NOMO-1 treated with DMSO at 0.1 percent for 48 hours (cell line): ENCODE measurements around the gene TRPM8.

ENCODE experiments used
- DNase-seq: peaks from one replicate; lab custom pipeline; 2025; ENCODE audit not compliant: unreplicated experiment; lab: John Stamatoyannopoulos, UW

Gene TRPM8

GRCh38 chr2:233999182-233999581 is 82.0 kb downstream of the TRPM8 start:
- DNase-seq: no peak

- DNase-seq: no peak
Observed at GRCh38 chr2:234001380-234002160, 84.4 kb downstream of the TRPM8 start.

- no peak for DNase-seq
Observed at GRCh38 chr2:234002281-234002680, 85.1 kb downstream of the TRPM8 start.

GRCh38 chr2:234003972-234004617 is 86.9 kb downstream of the TRPM8 start:
- DNase-seq: peak; percentile 60

- no peak for DNase-seq
Observed at GRCh38 chr2:234005126-234005525, 88.0 kb downstream of the TRPM8 start.

GRCh38 chr2:234006501-234006900 is 89.3 kb downstream of the TRPM8 start:
- no peak for DNase-seq

- DNase-seq: no peak
Observed at GRCh38 chr2:234014427-234014826, 97.3 kb downstream of the TRPM8 start.

- no peak for DNase-seq
Observed at GRCh38 chr2:234015861-234016260, 98.7 kb downstream of the TRPM8 start.

GRCh38 chr2:234019896-234020295 is 102.7 kb downstream of the TRPM8 start:
- no peak for DNase-seq

GRCh38 chr2:234020332-234020731 is 103.2 kb downstream of the TRPM8 start:
- no peak for DNase-seq

GRCh38 chr2:234022424-234022823 is 105.3 kb downstream of the TRPM8 start:
- no peak for DNase-seq

- no peak for DNase-seq
Observed at GRCh38 chr2:234024304-234024703, 107.1 kb downstream of the TRPM8 start.

- peak; percentile 76 for DNase-seq
Observed at GRCh38 chr2:234025466-234025865, 108.3 kb downstream of the TRPM8 start.

GRCh38 chr2:234025891-234026401 is 108.8 kb downstream of the TRPM8 start:
- DNase-seq: no peak

- no peak for DNase-seq
Observed at GRCh38 chr2:234026693-234027254, 109.6 kb downstream of the TRPM8 start.

- peak; percentile 3 for DNase-seq
Observed at GRCh38 chr2:234027641-234028040, 110.5 kb downstream of the TRPM8 start.

- DNase-seq: no peak
Observed at GRCh38 chr2:234029150-234029733, 112.1 kb downstream of the TRPM8 start.

GRCh38 chr2:234031207-234031606 is 114.0 kb downstream of the TRPM8 start:
- no peak for DNase-seq

GRCh38 chr2:234032279-234032856 is 115.2 kb downstream of the TRPM8 start:
- DNase-seq: no peak

GRCh38 chr2:234033174-234033573 is 116.0 kb downstream of the TRPM8 start:
- DNase-seq: no peak

- DNase-seq: no peak
Observed at GRCh38 chr2:234033885-234034284, 116.7 kb downstream of the TRPM8 start.
